ENCODE results near the gene GPR132.

- no peak for TF ChIP-seq POLR2AphosphoS5 (IDR thresholded peaks at IDR 0.05)
- TF ChIP-seq EP300 (conservative IDR thresholded peaks at IDR 0.05; ENCODE audit: poor library complexity, severe bottlenecking) = no peak
- TF ChIP-seq RAD21 (conservative IDR thresholded peaks at IDR 0.05) = no peak
- TF ChIP-seq, protein P1, sequence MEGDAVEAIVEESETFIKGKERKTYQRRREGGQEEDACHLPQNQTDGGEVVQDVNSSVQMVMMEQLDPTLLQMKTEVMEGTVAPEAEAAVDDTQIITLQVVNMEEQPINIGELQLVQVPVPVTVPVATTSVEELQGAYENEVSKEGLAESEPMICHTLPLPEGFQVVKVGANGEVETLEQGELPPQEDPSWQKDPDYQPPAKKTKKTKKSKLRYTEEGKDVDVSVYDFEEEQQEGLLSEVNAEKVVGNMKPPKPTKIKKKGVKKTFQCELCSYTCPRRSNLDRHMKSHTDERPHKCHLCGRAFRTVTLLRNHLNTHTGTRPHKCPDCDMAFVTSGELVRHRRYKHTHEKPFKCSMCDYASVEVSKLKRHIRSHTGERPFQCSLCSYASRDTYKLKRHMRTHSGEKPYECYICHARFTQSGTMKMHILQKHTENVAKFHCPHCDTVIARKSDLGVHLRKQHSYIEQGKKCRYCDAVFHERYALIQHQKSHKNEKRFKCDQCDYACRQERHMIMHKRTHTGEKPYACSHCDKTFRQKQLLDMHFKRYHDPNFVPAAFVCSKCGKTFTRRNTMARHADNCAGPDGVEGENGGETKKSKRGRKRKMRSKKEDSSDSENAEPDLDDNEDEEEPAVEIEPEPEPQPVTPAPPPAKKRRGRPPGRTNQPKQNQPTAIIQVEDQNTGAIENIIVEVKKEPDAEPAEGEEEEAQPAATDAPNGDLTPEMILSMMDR (IDR thresholded peaks at IDR 0.05; ENCODE audit: poor library complexity, severe bottlenecking) = no peak
- TF ChIP-seq TAF1 (IDR thresholded peaks at IDR 0.05; ENCODE audit: low read depth) = no peak
- TF ChIP-seq EZH2 (IDR thresholded peaks at IDR 0.05; ENCODE audit: borderline replicate concordance, insufficient read depth, low read length, poor library complexity, severe bottlenecking) = no peak
- no peak for TF ChIP-seq REST (IDR thresholded peaks at IDR 0.05; ENCODE audit: borderline replicate concordance)
Measured at GRCh38 chr14:105023791-105024480, 41.3 kb downstream of the GPR132 start.
